Measurements from ENCODE around the gene NT5C3A.
"Not testable (repeated sequence)": the region's sequence is repeated elsewhere in the genome, so short reads cannot be mapped to it uniquely, and the experiment has no call there.

DNA sequence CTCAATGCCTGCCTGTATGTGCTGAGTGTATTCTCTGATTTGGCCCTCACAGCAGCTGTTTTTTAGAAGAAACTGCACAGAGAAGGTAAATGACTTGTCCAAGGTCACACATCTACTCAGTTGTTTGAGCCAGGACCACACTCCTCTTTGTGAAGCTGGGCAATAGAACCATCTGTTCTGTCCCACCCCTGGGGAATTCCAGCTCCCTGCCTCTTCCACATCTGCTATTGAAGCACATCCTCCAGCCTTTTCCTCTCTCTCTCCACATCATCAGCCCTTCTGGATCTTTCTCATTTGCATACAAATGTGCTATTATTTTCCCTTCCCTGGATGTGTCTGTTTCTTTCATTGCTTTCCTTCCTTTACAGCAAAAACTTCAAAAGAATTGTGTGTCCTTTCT is 59.5 kb downstream of the NT5C3A start:
- TF ChIP-seq, protein P1, sequence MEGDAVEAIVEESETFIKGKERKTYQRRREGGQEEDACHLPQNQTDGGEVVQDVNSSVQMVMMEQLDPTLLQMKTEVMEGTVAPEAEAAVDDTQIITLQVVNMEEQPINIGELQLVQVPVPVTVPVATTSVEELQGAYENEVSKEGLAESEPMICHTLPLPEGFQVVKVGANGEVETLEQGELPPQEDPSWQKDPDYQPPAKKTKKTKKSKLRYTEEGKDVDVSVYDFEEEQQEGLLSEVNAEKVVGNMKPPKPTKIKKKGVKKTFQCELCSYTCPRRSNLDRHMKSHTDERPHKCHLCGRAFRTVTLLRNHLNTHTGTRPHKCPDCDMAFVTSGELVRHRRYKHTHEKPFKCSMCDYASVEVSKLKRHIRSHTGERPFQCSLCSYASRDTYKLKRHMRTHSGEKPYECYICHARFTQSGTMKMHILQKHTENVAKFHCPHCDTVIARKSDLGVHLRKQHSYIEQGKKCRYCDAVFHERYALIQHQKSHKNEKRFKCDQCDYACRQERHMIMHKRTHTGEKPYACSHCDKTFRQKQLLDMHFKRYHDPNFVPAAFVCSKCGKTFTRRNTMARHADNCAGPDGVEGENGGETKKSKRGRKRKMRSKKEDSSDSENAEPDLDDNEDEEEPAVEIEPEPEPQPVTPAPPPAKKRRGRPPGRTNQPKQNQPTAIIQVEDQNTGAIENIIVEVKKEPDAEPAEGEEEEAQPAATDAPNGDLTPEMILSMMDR (IDR thresholded peaks at IDR 0.05), result not testable (repeated sequence)
- not testable (repeated sequence) for TF ChIP-seq POLR2A (IDR thresholded peaks at IDR 0.05)

Data from testis (tissue), 2 donors.